GM19452 (cell line): ENCODE results near the gene CSNK1A1.
"Not testable (repeated sequence)": the region's sequence is repeated elsewhere in the genome, so short reads cannot be mapped to it uniquely, and the experiment has no call there.

Source experiments
- ATAC-seq: cut with Tn5 transposase; IDR thresholded peaks from one replicate; pipeline ENCODE4 v1.9.1; 2021; ENCODE audit not compliant: unreplicated experiment

CSNK1A1 gene

DNA sequence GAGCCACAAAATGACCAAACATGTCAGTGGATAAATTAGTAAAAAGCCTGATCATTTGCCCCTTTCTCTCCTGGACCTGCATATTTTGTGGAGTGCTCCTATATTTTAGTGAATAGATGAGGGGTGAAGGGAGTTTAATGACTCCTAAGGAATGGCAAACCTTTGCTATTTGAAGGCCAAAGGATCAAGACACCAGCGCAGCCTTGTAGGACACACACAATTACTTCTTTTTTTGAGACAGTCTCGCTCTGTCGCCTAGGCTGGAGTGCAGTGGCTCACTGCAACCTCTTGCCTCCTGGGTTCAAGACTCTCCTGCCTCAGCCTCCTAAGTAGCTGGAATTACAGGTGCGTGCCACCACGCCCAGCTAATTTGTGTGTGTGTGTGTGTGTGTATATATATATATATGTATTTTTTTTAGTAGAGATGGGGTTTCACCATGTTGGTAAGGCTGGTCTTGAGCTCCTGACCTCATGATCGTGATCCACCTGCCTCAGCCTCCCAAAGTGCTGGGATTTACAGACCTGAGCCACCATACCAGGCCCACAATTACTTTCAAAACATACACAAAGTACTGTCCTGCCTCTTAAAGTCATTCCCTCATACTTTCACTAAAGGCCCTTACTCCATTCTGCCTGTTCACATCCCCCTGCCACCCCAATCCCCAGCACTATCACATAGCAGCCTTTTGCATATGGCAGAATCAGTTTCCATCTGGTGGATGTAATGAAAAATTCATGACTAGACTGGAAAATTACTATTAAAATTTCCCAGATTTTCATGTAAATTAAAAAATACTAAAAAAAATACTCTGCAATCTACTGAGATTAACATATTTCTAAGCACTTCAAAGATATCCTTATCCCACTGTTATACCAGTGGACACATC, 60.4 kb downstream of the CSNK1A1 start:
- ATAC-seq, result no peak

DNA sequence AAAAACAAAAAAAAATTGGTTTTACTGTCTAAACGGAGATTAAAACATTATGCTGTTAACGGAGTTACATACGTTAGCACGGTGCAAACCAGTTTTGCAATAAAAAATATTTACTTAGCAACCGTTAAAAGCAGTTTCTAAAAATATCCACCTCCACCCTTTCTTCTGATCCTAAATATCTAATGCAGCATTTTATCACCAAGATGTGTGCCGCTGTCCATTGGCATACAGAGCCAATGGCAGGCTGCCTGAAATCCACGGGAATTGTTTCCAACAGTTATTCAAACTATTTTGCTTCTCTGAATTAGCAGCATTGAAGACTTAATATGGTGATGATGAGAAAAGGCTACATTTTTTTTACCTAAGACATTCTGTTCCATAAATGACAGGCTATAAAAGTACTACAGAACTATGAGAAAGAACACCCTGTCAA, 61.6 kb downstream of the CSNK1A1 start:
- ATAC-seq, result no peak

DNA sequence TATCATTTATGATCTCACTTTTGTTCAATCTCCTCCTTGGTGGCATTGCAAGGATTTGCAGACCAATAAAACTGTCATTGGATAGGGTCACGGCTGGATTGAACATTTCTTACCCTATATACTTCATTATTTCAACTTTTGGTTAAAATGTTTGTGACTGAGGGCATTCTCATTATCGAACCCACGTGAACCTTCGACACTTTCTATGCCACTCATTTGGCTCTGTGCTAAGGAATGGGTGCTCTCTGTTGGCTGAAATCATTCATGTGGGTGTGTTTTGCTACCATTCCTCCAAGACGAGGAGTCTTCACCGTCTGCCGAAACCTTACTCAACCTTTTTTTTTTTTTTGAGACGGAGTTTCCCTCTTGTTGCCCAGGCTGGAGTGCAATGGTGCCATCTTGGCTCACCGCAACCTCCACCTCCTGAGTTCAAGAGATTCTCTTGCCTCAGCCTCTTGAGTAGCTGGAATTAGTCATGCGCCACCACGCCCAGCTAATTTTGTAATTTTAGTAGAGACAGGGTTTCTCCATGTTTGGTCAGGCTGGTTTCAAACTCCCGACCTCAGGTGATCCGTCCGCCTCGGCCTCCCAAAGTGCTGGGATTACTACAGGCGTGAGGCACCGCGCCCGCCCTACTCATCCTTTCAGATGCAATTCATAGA, 62.5 kb downstream of the CSNK1A1 start:
- no peak for ATAC-seq

DNA sequence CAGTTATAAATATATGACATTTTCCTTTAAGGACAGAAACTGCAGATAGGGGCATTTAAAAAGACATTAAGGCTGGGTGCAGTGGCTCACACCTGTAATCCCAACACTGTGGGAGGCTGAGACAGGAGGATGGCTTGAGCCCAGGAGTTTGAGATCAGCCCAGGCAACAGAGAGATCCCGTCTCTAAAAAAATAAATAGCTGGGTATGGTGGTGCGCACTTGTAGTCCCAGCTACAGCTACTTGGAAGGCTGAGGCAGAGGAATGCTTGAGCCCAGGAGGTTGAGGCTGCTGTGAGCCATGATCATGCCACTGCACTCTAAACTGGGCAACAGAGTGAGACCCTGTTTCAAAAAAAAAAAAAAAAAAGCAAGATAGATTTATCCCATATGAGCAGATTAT, 63.6 kb downstream of the CSNK1A1 start:
- no peak for ATAC-seq

DNA sequence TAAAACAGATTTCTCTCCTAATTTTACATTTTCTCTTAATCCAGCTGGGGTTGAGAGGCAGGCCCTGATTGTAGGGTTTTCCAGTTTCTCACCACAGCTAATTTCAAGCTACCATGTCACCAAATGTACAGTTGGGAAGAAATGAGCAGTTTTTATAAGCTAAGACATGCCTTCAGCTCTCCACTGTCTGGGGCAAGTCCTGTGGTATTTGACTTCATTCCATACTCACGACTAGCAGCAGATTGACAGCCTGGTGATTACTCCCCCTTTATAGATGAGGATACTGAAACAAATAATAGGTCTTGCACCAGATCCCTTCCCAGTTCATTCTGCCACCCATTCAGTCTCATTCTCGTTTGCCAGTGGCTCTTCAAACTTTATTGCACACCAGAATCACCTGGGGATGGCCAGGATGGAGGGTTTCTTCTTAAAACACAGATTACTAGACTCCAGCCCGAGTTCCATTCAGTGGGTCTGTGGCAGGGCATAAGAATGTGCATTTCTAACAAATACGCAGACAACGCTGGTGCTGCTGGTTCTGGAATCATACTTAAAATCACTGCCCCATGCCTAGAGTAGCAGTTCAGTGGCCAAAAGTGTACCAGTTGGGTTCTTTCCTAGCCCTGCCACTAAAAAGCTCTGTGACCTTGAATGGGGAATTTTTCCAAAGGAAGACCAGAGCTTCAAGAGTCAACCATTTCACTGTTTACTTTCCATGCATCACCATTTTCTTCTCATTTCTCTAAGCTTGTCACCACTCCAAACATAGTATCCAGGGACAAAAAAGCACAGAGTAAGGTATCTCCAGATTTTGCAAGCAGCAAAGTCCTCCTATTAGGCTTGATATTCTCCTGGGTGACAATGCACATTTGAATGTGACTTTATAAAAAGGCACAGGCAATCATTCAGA, 64.3 kb downstream of the CSNK1A1 start:
- no peak for ATAC-seq

DNA sequence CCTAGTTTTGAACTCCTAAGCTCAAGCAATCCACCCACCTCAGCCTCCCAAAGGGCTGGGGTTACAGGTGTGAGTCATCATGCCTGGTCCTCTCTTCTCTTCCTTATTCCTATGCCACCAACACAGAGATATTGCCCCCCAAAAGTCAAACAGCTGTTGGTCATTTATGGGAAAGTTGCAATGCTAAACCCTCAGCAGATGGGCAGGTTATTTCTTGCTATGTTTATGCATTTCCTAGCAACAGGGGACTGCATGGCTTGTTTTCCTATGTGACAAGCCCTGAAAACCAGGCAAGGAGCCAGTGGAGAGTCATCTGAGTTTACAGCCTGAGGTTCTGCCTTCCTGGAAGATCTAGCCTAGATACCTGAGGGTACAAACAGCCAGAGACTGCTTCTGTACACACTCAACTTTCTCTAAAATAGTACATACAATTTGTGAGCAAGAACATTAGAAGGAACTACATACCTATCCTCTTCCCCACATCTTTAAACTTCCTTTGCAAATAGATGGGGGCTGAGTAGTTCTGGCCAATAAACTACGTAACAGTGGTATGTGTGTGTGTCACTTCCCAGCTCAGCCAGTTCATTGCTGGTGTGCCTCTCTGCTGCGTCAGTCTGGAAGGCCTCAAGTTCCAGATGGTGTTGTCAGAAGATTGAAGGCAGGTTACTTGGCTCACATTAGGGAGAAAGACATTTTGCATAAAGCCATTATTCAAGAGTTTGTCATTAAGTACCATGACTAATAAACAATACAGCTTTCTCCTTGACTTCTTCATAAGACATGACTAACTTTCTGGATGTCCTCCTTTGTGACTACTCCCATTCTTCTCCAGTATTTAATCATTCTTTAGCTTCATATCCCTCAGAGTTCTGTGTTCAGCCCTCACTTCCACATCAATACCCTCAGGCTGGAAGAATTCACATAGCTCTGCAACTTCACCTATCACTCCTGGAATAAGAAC, 65.3 kb downstream of the CSNK1A1 start:
- no peak for ATAC-seq

DNA sequence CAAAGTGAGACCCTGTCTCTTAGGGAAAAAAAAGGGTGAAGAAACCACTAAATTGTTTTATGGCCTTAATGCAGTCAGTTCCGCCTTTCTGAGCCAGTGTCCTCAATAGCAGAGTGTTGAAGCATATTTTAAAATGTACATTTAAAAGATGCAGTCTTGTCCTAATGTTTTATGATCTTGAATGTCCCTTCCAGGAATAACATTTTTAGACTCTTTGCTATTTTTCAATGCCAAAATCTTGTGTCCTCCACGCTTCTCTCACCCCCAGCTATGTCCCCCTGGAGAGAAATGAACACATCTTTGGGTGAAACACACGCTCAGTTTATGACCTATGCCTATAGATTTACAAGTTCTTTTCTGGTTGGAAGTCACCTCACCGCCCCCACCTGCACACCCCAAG, 69.8 kb downstream of the CSNK1A1 start:
- no peak for ATAC-seq

DNA sequence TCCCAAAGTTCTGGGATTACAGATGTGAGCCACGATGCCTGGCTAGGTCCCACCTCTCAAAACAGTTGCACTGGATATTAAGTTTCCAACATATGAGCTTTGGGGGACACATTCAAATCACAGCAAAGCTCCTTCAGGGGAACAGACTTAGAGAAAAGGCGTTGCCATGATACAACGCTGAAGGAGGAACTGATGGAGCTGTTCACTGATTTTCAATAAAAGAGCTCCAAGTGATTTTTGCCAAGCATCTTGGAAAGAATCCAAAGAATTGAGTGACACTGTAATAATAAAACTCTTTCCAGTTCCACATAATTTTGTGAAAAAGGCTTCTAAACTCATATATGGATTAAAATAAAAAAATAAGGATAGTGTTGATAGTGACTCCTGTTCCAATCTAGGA, 72.5 kb downstream of the CSNK1A1 start:
- no peak for ATAC-seq

DNA sequence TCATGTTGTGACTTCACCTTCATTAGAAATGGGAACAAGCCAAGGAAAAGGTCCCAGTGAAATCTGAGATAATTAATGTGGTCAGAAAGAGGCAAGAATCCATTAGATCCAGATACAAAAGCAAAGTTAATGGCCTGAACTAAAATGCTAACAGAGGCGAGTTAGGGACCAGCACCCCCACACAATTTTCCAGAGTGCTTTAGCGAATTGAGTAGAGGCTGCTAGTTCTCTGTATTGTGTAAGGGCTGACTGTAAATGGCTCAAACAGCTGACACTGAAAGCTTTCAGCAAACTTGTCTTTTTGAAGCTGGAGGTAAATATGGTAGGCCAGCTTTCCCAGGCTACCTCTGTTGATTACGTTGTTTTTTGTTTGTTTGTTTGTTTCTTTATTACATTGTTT, 75.5 kb downstream of the CSNK1A1 start:
- ATAC-seq, result no peak

DNA sequence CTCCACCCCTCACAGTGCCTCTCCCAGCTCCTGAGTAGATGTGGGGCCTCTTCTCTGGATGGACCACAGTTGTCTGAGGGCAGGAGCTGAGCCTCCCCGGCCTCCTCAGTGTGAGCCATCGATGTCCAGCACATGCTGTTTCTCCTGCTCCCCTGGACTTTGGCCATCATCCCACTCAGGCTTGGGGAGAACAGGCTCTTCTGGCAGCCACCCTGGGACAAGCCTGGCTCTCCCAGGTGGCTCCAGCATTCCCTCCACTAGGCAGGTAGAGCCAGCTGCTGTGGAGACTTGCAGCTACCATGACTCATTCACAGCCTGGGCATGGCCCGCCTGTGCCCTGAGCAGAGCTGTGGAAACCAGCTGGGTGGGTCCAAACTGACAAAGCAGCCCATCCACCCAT, 77.0 kb downstream of the CSNK1A1 start:
- ATAC-seq, result no peak

DNA sequence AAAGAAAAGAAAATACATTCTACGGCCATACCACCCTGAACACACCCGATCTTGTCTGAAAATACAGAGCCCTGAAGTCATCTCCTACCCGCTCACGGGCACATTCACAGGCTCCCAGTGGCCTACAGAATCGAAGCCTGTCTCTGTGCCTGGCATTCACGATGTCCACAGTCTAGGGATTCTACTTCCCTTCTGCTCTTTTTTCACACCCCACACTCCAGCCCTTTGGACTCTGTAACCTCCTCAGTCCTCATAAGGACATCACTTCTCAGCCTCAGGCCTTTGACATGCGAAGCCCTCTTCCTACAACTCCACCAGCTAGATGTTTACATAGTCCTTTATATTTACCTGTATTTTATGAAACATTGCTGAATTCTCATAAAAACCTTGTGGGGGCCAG, 77.8 kb downstream of the CSNK1A1 start:
- no peak for ATAC-seq

DNA sequence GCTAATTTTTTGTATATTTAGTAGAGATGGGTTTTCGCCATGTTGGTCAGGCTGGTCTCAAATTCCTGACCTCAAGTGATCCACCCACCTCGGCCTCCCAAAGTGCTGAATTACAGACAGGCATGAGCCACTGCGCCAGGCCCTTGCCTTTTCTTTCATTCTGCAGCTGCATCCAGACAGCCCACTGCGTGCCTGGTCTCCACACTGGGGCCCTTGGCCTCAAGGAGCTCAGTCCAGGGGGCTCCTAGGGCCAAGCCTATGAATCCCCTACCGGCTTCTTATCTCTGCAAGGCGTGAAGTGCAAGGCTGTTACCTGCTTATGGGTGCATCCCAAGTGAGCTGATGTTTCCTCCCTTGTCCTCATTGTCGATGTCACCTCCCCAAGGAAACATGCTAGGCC, 78.8 kb downstream of the CSNK1A1 start:
- no peak for ATAC-seq

DNA sequence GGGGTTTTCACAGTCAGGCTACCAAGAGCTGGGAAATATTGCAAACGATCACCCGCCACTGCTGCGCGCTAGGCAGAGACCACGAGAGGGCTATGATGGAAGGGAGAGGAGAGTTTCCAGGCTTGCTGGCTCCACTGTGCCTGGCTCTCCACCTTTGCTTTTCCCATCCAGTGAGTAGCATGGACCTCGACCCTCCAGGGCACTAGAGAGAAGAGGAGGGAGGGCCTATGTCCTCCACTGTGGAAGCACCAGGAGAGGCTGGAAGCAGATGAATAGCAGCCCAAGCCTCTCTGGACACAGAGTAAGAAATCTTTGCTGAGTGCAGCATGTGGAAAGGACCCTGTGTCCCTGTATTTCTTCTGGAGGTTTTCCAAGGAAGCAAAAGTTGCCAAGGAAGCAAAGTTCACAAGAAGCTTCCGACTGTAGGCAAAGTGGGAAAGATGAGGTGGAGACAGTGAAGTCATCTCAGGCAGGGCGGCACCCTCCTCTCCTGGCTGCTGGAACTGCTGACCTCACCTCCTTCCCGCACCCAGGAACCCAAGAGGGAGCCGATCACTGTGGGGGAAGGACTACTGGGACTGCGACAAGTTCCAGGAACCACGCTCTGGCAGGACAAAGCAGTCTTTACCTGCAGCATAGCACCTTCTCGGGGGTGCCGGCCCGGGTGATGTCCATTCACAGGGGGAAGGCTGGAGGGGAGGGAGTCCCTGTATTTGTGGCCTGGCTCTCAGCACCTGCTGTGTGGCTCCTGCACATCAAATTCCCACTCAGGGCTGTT, 79.6 kb downstream of the CSNK1A1 start:
- no peak for ATAC-seq

DNA sequence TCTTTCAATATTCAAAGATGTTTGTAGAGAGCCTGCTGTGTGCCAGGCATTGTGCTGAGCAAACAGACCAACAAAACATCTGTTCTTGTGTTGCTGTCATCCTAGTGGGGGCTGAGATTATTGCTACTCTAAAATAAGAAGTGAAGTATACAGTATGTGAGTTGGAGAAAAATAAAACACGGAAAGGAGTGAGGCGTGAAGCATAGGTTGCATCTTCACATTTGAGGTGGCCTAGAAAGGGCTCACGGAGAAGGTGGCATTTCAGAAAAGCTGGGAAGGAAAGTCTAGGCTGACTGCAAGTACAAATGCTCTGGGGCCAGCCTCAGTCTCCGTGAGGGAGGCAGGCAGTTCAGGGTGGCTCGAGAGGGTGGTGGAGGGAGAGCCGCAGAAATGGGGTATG, 80.3 kb downstream of the CSNK1A1 start:
- ATAC-seq, result no peak

DNA sequence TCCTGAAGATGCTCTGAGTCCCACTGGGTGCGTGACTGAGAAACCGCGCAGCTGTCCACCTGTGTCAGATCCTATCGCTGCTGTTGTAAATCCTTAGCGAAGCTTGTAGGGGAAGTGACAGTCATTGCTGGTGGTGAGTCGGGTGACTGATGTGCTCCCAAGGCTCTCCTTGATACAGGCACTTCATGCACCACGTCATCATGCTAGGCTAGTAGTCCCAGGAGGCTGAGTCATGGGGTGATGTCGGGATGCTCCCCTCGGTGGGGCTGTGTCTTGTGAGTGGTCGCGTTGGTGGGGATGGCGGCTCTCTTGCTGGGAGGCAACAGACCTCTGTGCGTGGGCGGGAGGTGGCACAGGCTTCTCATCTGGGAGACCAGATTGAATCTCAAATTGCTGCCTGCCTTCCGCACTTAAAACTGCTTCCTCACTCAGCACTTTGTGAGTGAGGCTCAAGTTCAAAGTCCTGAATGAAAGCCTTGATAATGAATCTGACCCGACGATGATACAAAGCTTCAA, 84.7 kb downstream of the CSNK1A1 start:
- ATAC-seq, result no peak

DNA sequence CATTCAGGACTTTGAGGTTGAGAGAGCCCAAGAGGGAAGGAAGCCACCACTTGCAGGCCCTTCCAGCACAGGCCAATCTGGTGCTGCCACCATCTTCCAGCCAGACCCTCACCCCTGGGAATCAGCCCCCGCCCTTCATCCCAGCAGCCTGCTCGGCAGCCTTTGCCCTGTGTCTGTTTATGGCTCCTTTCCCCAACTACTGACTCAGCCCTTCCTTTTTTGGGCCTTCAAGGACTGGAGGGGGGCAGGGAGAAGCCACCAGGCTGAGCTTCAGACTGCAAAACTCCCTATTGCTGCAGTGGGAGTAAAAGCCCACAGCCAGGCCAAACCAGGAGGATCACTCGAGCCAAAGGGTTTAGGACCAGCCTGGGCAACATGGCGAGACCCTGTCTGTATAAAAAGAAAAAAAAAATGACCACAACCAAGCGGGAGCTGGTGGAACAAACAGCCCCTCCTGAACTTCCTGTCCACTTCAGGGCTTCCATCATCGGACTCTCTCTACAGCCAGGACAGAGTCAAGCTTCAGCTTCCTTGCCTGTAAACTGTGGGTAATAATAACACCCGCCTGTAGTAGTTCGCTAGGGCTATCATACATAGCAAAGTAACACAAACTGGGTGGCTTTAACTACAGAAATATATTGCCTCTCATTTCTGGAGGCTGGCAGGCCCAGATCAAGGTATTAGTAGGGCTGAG, 86.3 kb downstream of the CSNK1A1 start:
- ATAC-seq, result no peak

DNA sequence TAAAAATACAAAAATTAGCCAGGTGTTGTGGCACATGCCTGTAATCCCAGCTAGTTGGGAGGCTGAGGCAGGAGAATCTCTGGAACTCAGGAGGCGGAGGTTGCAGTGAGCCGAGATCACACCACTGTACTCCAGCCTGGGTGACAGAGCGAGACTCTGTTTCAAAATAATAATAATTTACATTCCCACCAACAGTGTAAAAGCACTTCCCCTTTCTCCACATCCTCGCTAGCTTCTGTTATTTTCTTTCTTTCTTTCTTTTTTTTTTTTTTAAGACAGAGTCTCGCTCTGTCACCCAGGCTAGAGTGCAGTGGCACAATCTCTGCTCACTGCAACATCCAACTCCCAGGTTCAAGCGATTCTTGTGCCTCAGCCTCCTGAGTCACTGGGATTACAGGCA, 89.3 kb downstream of the CSNK1A1 start:
- ATAC-seq, result not testable (repeated sequence)

DNA sequence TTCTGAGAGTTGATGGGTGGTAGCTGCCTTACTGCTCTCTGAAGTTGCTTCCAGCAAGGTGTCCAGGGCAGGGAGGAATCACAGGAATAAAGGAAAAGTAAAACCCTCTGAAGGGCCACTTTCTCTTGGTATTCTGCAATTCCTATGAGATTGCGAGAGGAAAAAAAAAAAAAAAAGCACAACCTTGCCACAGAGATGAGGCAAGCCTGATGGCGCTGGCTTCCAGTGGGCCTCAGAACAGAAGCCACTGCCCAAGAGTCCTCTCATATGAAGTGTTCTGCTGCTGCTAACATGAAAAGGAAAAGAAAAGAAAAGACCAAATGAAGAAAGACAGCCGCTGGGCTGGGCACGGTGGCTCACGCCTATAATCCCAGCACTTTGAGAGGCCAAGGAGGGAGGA, 91.3 kb downstream of the CSNK1A1 start:
- ATAC-seq, result no peak

DNA sequence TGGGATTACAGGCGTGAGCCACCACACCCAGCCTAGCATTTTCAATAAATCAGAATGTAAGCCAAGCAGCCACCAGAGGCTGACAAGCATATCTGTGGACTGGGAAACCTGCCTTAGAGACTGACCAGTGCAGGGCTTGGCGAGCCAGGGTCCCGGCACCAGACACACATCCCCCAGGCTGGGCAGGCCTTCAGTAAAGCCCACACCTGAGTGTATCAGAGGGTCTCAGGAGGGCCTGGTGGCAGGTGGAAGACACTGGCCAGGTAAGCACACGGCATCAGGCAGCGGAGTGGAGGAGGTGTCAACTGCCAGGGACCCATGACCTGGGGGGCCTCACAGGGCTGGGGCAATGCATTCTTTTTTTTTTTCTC, 93.9 kb downstream of the CSNK1A1 start:
- ATAC-seq, result no peak
